GM18951 (cell line): ENCODE measurements around the gene KIAA1217.
"Not testable (repeated sequence)": the region's sequence is repeated elsewhere in the genome, so short reads cannot be mapped to it uniquely, and the experiment has no call there.

Source experiments
- POLR2A ChIP-seq: IDR thresholded peaks from 4 replicates; pipeline ENCODE4 v1.6.1; 2011; ENCODE audit warnings: mild to moderate bottlenecking; ENCODE audit not compliant: insufficient read length, insufficient read depth; ENCODE audit errors: extremely low read depth
- in situ Hi-C: fragments of 300-500 bp; cut with MboI; formaldehyde crosslinking; loops from one replicate; pipeline ENCODE4 v1.12.0; 2022; ENCODE audit warnings: low sequenced_read_pairs, mixed read lengths, inconsistent platforms; ENCODE audit not compliant: unreplicated experiment

KIAA1217 gene

GRCh38 chr10:24339387-24339786, 130.4 kb downstream of the KIAA1217 start:
- no peak for TF ChIP-seq POLR2A
- in situ Hi-C loops, result no loop called here

GRCh38 chr10:24340446-24340845, 131.5 kb downstream of the KIAA1217 start:
- in situ Hi-C loops, result no loop called here
- no peak for TF ChIP-seq POLR2A

GRCh38 chr10:24340883-24341282, 131.9 kb downstream of the KIAA1217 start:
- in situ Hi-C loops, result no loop called here
- TF ChIP-seq POLR2A, result no peak

- in situ Hi-C loops, result no loop called here
- no peak for TF ChIP-seq POLR2A
Measured at GRCh38 chr10:24341371-24341770, 132.4 kb downstream of the KIAA1217 start.

GRCh38 chr10:24341897-24342296, 133.0 kb downstream of the KIAA1217 start:
- in situ Hi-C loops, result no loop called here
- TF ChIP-seq POLR2A, result no peak

- no peak for TF ChIP-seq POLR2A
- in situ Hi-C loops, result no loop called here
Measured at GRCh38 chr10:24343686-24344085, 134.7 kb downstream of the KIAA1217 start.

GRCh38 chr10:24344279-24344678, 135.3 kb downstream of the KIAA1217 start:
- TF ChIP-seq POLR2A, result no peak
- in situ Hi-C loops, result no loop called here

GRCh38 chr10:24344695-24345463, 135.9 kb downstream of the KIAA1217 start:
- no peak for TF ChIP-seq POLR2A
- in situ Hi-C loops, result no loop called here

- in situ Hi-C loops, result no loop called here
- no peak for TF ChIP-seq POLR2A
Measured at GRCh38 chr10:24346877-24347519, 138.1 kb downstream of the KIAA1217 start.

GRCh38 chr10:24349379-24350001, 140.6 kb downstream of the KIAA1217 start:
- no peak for TF ChIP-seq POLR2A
- in situ Hi-C loops, result no loop called here

- TF ChIP-seq POLR2A, result no peak
- in situ Hi-C loops, result no loop called here
Measured at GRCh38 chr10:24350070-24350921, 141.4 kb downstream of the KIAA1217 start.

GRCh38 chr10:24350922-24351225, 141.9 kb downstream of the KIAA1217 start:
- in situ Hi-C loops, result not testable (repeated sequence)

- in situ Hi-C loops, result no loop called here
Measured at GRCh38 chr10:24351961-24352360, 143.0 kb downstream of the KIAA1217 start.

More at GRCh38 chr10:24351961-24352360, 143.0 kb downstream of the KIAA1217 start:
- no peak for TF ChIP-seq POLR2A
